K562 (cell line): Measurements from ENCODE around the gene LGR6. TPM values are rescaled to one million over a fixed set of nuclear protein-coding genes. Genes with fewer than 3 reads are reported as not detected.
A peak's percentile ranks its signal among the peaks of the same experiment; 100 is the strongest.

Experiments
- CEBPB ChIP-seq: fragments of 450-650 bp; IDR thresholded peaks from 2 replicates; pipeline ENCODE4 v1.6.1; 2016; ENCODE audit warnings: missing genetic modification characterization, missing compliant biosample characterization
- CHCHD3 ChIP-seq: fragments of 250-450 bp; sonication (Bioruptor Pico); IDR thresholded peaks from 2 replicates; pipeline ENCODE4 v2.1.2; 2022; ENCODE audit warnings: mild to moderate bottlenecking
- FOSL1 ChIP-seq: fragments of 200-800 bp; sonication (Bioruptor generic); conservative IDR thresholded peaks from 2 replicates; pipeline ENCODE4 v1.6.1; 2016; ENCODE audit warnings: missing genetic modification characterization, missing compliant biosample characterization
- RFX7 ChIP-seq: fragments of 250-450 bp; sonication (Bioruptor Pico); IDR thresholded peaks from 2 replicates; pipeline ENCODE4 v1.5.1; 2021; ENCODE audit warnings: mild to moderate bottlenecking
- TAF15 ChIP-seq: fragments of 200-400 bp; formaldehyde crosslinking; IDR thresholded peaks from 2 replicates; pipeline ENCODE4 v1.6.1; 2017; ENCODE audit warnings: mild to moderate bottlenecking, low read depth, low read length, moderate library complexity
- ZNF354B ChIP-seq: fragments of 250-450 bp; sonication (Bioruptor Pico); IDR thresholded peaks from 2 replicates; pipeline ENCODE4 v1.4.0; 2020
- polyA plus RNA-seq, 8 experiments: library from polyadenylated mRNA; depleted of rRNA in 4 of 8; stranded (reverse) in 5 of 8; unstranded in 3 of 8; fragments of >200 nt; fragmentation: Nextera tagmentation in 2 of 8; fragmentation: Illumina TruSeq in 1 of 8; extraction: Ambion mirVana in 2 of 8; extraction: Trizol in 1 of 8; gene quantifications; 2 replicates each; pipeline versions ENCODE4 v1.2.1 to v1.2.3, GENCODE V29; 2011 to 2014; ENCODE audit warnings: inconsistent platforms in 1 of 8, missing spikeins in 1 of 8
- total RNA-seq, 7 experiments: library from RNA; depleted of rRNA in 6 of 7; stranded (reverse); fragments of >200 nt in 6 of 7; fragmentation: Illumina TruSeq in 2 of 7; extraction: Trizol in 2 of 7; gene quantifications; 2 replicates each; pipeline versions ENCODE4 v1.2.1 to v1.2.3, GENCODE V29; 2011 to 2021; ENCODE audit warnings: low replicate concordance in 1 of 7
- TF ChIP-seq, protein P1 (sequence below): fragments of 450-650 bp; IDR thresholded peaks from 2 replicates; pipeline ENCODE4 v1.7.1; 2018; ENCODE audit warnings: mild to moderate bottlenecking, low read depth; ENCODE audit not compliant: partially characterized antibody
- TF ChIP-seq, protein P2 (sequence below): fragments of 200-600 bp; sonication (generic); IDR thresholded peaks from one replicate; pipeline ENCODE4 v1.6.1; 2012; ENCODE audit warnings: mild to moderate bottlenecking, low read depth, low read length, inconsistent platforms
- TF ChIP-seq, protein P3 (sequence below), 2 experiments: fragments of 450-650 bp in 1 of 2; sonication (generic) in 1 of 2; formaldehyde crosslinking in 1 of 2; IDR thresholded peaks in 1 of 2; conservative IDR thresholded peaks in 1 of 2; 2 replicates each; pipeline versions ENCODE4 v1.6.1 to v1.8.1; 2016 to 2023; ENCODE audit warnings: mild to moderate bottlenecking in 2 of 2, moderate library complexity in 2 of 2, inconsistent platforms in 1 of 2, missing genetic modification reagents in 1 of 2
- TF ChIP-seq, protein P4 (sequence below): fragments of 450-650 bp; IDR thresholded peaks from 2 replicates; pipeline ENCODE4 v1.6.1; 2016

Gene LGR6
- total and polyA plus RNA-seq, 9 of the 15 experiments (the other 6 are each of a cell fraction or from before 2014, with no cell fraction given) = 0.01 to 0.54 (median 0.17) TPM; not detected in 1

DNA sequence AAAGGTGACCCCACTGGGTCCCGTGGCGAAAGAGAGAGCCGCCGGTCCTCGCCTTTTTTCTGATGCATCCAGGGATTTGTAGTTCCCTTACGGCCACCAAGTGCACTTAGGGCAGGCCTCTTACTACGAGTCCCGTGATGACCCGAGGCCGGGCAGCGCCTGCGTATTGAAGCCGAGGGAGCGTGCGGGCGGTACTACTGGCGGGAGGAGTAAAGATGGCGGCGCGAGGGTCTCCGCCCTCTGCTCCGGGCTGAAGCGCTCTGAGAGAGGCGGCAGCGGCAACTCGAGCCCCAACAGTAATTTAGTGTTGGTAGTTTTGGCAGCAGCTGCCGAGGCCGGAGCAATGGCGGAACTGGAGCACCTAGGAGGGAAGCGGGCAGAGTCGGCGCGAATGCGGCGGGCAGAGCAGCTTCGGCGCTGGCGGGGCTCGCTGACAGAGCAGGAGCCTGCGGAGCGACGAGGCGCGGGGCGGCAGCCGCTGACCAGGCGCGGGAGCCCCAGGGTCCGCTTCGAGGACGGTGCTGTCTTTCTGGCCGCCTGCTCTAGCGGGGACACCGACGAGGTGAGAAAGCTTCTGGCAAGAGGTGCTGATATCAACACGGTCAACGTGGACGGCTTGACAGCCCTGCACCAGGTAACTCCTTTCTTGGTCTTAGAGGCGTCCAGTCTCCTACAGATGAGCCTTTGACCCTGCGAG lies 155.1 kb downstream of the LGR6 start, which contains the start of gene PPP1R12B (continued):
- TF ChIP-seq, protein P1, sequence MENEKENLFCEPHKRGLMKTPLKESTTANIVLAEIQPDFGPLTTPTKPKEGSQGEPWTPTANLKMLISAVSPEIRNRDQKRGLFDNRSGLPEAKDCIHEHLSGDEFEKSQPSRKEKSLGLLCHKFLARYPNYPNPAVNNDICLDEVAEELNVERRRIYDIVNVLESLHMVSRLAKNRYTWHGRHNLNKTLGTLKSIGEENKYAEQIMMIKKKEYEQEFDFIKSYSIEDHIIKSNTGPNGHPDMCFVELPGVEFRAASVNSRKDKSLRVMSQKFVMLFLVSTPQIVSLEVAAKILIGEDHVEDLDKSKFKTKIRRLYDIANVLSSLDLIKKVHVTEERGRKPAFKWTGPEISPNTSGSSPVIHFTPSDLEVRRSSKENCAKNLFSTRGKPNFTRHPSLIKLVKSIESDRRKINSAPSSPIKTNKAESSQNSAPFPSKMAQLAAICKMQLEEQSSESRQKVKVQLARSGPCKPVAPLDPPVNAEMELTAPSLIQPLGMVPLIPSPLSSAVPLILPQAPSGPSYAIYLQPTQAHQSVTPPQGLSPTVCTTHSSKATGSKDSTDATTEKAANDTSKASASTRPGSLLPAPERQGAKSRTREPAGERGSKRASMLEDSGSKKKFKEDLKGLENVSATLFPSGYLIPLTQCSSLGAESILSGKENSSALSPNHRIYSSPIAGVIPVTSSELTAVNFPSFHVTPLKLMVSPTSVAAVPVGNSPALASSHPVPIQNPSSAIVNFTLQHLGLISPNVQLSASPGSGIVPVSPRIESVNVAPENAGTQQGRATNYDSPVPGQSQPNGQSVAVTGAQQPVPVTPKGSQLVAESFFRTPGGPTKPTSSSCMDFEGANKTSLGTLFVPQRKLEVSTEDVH = no peak
- TF ChIP-seq CHCHD3 (CRISPR knock-in tag) = no peak
- TF ChIP-seq, protein P2, sequence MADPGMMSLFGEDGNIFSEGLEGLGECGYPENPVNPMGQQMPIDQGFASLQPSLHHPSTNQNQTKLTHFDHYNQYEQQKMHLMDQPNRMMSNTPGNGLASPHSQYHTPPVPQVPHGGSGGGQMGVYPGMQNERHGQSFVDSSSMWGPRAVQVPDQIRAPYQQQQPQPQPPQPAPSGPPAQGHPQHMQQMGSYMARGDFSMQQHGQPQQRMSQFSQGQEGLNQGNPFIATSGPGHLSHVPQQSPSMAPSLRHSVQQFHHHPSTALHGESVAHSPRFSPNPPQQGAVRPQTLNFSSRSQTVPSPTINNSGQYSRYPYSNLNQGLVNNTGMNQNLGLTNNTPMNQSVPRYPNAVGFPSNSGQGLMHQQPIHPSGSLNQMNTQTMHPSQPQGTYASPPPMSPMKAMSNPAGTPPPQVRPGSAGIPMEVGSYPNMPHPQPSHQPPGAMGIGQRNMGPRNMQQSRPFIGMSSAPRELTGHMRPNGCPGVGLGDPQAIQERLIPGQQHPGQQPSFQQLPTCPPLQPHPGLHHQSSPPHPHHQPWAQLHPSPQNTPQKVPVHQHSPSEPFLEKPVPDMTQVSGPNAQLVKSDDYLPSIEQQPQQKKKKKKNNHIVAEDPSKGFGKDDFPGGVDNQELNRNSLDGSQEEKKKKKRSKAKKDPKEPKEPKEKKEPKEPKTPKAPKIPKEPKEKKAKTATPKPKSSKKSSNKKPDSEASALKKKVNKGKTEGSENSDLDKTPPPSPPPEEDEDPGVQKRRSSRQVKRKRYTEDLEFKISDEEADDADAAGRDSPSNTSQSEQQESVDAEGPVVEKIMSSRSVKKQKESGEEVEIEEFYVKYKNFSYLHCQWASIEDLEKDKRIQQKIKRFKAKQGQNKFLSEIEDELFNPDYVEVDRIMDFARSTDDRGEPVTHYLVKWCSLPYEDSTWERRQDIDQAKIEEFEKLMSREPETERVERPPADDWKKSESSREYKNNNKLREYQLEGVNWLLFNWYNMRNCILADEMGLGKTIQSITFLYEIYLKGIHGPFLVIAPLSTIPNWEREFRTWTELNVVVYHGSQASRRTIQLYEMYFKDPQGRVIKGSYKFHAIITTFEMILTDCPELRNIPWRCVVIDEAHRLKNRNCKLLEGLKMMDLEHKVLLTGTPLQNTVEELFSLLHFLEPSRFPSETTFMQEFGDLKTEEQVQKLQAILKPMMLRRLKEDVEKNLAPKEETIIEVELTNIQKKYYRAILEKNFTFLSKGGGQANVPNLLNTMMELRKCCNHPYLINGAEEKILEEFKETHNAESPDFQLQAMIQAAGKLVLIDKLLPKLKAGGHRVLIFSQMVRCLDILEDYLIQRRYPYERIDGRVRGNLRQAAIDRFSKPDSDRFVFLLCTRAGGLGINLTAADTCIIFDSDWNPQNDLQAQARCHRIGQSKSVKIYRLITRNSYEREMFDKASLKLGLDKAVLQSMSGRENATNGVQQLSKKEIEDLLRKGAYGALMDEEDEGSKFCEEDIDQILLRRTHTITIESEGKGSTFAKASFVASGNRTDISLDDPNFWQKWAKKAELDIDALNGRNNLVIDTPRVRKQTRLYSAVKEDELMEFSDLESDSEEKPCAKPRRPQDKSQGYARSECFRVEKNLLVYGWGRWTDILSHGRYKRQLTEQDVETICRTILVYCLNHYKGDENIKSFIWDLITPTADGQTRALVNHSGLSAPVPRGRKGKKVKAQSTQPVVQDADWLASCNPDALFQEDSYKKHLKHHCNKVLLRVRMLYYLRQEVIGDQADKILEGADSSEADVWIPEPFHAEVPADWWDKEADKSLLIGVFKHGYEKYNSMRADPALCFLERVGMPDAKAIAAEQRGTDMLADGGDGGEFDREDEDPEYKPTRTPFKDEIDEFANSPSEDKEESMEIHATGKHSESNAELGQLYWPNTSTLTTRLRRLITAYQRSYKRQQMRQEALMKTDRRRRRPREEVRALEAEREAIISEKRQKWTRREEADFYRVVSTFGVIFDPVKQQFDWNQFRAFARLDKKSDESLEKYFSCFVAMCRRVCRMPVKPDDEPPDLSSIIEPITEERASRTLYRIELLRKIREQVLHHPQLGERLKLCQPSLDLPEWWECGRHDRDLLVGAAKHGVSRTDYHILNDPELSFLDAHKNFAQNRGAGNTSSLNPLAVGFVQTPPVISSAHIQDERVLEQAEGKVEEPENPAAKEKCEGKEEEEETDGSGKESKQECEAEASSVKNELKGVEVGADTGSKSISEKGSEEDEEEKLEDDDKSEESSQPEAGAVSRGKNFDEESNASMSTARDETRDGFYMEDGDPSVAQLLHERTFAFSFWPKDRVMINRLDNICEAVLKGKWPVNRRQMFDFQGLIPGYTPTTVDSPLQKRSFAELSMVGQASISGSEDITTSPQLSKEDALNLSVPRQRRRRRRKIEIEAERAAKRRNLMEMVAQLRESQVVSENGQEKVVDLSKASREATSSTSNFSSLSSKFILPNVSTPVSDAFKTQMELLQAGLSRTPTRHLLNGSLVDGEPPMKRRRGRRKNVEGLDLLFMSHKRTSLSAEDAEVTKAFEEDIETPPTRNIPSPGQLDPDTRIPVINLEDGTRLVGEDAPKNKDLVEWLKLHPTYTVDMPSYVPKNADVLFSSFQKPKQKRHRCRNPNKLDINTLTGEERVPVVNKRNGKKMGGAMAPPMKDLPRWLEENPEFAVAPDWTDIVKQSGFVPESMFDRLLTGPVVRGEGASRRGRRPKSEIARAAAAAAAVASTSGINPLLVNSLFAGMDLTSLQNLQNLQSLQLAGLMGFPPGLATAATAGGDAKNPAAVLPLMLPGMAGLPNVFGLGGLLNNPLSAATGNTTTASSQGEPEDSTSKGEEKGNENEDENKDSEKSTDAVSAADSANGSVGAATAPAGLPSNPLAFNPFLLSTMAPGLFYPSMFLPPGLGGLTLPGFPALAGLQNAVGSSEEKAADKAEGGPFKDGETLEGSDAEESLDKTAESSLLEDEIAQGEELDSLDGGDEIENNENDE = no peak
- peak; percentile 44 for TF ChIP-seq FOSL1 (tag)
- TF ChIP-seq CEBPB (tag) = peak; percentile 63
- TF ChIP-seq, protein P3, sequence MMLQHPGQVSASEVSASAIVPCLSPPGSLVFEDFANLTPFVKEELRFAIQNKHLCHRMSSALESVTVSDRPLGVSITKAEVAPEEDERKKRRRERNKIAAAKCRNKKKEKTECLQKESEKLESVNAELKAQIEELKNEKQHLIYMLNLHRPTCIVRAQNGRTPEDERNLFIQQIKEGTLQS (IDR thresholded peaks at IDR 0.05) = no peak
- TF ChIP-seq, protein P3 (CRISPR knock-in tag; conservative IDR thresholded peaks at IDR 0.05) = no peak
- TF ChIP-seq RFX7 (CRISPR knock-in tag) = no peak
- TF ChIP-seq ZNF354B = 0 out of 2 replicates have a peak, but pooled peaks have one; percentile 8
- no peak for TF ChIP-seq TAF15
- TF ChIP-seq, protein P4, sequence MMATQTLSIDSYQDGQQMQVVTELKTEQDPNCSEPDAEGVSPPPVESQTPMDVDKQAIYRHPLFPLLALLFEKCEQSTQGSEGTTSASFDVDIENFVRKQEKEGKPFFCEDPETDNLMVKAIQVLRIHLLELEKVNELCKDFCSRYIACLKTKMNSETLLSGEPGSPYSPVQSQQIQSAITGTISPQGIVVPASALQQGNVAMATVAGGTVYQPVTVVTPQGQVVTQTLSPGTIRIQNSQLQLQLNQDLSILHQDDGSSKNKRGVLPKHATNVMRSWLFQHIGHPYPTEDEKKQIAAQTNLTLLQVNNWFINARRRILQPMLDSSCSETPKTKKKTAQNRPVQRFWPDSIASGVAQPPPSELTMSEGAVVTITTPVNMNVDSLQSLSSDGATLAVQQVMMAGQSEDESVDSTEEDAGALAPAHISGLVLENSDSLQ = peak; percentile 29; the same call in 1 of the 2 replicates
